Measurements from ENCODE around the gene CROT.

CROT gene

DNA sequence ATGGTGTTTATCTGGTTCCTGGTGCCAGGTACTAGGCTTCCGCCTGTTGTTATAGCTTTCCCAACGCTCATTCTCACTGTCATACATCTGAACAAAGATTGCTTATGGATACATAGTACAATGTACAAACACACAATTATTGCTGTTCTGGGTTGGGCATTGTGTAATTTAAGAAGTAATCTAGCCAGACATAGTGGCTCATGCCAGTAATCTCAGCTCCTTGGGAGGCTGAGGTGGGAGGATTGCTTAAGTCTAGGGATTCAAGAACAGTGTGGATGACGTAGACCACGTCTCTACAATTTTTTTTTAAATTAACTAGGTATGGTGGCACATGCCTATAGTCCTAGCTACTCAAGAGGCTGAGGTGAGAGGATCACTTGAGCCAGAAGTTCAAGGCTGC lies 9.3 kb upstream of the CROT start:
- peaks cover 5% of the 10 kb centered on the region for H3K4me1 Mint-ChIP-seq
- H3K27ac Mint-ChIP-seq: no peak overlapping the region
- peaks cover 57% of the 10 kb centered on the region for H3K36me3 Mint-ChIP-seq (ENCODE audit: low read depth)
- H3K4me3 Mint-ChIP-seq: no peak overlapping the region
- TF ChIP-seq, protein P1, sequence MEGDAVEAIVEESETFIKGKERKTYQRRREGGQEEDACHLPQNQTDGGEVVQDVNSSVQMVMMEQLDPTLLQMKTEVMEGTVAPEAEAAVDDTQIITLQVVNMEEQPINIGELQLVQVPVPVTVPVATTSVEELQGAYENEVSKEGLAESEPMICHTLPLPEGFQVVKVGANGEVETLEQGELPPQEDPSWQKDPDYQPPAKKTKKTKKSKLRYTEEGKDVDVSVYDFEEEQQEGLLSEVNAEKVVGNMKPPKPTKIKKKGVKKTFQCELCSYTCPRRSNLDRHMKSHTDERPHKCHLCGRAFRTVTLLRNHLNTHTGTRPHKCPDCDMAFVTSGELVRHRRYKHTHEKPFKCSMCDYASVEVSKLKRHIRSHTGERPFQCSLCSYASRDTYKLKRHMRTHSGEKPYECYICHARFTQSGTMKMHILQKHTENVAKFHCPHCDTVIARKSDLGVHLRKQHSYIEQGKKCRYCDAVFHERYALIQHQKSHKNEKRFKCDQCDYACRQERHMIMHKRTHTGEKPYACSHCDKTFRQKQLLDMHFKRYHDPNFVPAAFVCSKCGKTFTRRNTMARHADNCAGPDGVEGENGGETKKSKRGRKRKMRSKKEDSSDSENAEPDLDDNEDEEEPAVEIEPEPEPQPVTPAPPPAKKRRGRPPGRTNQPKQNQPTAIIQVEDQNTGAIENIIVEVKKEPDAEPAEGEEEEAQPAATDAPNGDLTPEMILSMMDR (IDR thresholded peaks at IDR 0.05; ENCODE audit: unreplicated experiment in 3 of 3): no peak
- peaks cover 18% of the 10 kb centered on the region for H3K9me3 Mint-ChIP-seq
- no peaks in the 10 kb centered on the region for H3K27me3 Mint-ChIP-seq (ENCODE audit: low read depth)

DNA sequence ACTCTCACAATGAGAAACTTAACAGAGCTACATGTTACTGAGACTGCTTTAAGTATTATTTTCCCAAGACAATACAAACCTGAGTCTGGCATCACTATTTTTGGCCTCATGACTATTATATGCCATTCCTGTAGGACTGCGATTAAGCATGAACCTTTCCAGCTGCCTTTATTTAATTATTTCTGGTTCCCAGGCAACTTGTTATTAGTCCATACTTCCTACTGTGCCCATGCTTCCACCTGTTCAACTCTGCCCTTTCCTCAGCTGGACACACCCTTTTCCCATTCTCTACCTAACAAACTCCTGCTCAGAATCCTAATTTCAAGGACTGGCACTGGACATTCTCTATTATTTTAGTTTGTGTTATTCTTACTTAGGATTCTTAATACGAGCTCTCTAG lies 8.1 kb upstream of the CROT start:
- peaks cover 9% of the 10 kb centered on the region for H3K9me3 Mint-ChIP-seq
- H3K4me1 Mint-ChIP-seq: peaks cover 5% of the 10 kb centered on the region
- TF ChIP-seq, protein P1 (IDR thresholded peaks at IDR 0.05; ENCODE audit: unreplicated experiment in 3 of 3): no peak

DNA sequence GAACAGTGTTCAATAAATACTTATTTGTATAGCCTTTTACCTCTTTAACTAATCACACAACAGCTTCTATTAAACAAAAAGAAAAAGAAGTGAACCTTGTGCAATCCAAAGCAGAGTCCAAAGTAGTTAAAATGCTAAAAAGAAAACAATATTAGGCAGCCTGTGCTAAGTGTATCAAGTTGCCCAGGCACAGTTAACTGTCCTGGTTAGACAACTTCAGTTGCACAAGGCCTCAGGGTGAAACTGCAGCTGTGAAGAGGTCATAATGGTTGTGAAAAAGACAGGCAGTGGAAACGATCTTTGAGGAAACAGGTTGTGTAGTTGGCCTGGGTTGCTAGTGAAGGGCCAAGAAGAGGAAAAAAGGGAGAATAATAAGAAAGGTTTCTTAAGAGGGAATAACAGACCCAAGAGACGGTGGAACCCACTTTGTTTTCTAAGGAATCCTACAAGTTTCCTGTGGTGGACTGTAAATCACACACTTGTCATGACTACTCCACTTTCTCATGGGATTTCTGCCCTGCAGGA lies 6.0 kb upstream of the CROT start:
- H3K9me3 Mint-ChIP-seq: peaks cover 4% of the 10 kb centered on the region
- H3K4me1 Mint-ChIP-seq: peaks cover 20% of the 10 kb centered on the region
- no peaks in the 10 kb centered on the region for H3K27me3 Mint-ChIP-seq (ENCODE audit: low read depth)
- H3K4me3 Mint-ChIP-seq: no peak overlapping the region
- TF ChIP-seq, protein P1 (IDR thresholded peaks at IDR 0.05; ENCODE audit: unreplicated experiment in 3 of 3): no peak
- peak overlapping the region in 1 of 3 experiments; percentile 76 for H3K27ac Mint-ChIP-seq
- H3K36me3 Mint-ChIP-seq (ENCODE audit: low read depth): peaks cover 42% of the 10 kb centered on the region

More for the DNA sequence above, 8.1 kb upstream of the CROT start:
- Mint-ChIP-seq H3K36me3 (ENCODE audit: low read depth) (peaks cover 51% of the 10 kb centered on the region), H3K4me3 (no peak overlapping the region), H3K27ac (no peak overlapping the region), H3K27me3 (ENCODE audit: low read depth) (no peaks in the 10 kb centered on the region)

DNA sequence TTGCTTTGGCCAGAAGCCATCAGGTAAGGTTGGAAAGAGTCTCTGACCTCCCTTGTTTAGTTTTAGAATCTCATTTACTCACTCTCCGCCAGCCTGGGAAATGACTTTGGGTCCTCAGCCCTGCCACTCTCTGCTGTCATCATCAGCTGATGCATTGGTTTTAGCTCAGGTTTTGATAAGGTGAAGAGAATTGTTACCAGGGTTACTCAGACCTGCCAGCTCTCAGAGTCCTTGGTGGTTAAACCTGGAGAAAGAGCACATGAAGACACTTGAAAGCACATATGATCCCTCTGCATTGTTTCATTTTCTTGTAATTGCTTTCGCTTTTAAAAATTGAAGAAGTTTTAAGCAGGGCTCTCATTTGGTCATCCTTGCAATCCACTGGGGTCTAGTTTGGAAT lies 4.0 kb upstream of the CROT start:
- TF ChIP-seq, protein P1 (IDR thresholded peaks at IDR 0.05; ENCODE audit: unreplicated experiment in 3 of 3): no peak
- Mint-ChIP-seq H3K9me3 (no peaks in the 10 kb centered on the region), H3K36me3 (ENCODE audit: low read depth) (peaks cover 25% of the 10 kb centered on the region), H3K27ac (no peak overlapping the region), H3K4me1 (peaks cover 32% of the 10 kb centered on the region), H3K4me3 (no peak overlapping the region), H3K27me3 (ENCODE audit: low read depth) (no peaks in the 10 kb centered on the region)

DNA sequence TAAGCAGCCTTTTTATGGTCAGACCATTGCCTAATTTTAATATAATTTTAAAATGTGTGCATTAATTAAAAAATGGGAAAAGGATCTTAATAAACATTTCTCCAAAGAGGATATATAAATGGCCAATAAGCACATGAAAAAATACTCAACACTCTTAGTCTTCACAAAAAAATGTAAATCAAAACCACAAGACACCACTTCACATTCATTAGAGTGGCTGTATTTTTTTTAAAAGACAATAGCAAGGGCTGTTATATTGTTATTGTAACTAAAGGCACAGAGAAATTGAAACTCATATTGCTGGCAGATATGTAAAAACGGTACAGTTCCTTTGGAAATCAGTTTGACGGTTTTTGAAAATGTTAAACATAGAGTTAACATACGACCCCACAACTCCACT lies 3.2 kb upstream of the CROT start:
- H3K4me3 Mint-ChIP-seq: peak overlapping the region in 1 of 3 experiments; percentile 9
- H3K4me1 Mint-ChIP-seq: peaks cover 32% of the 10 kb centered on the region
- TF ChIP-seq, protein P1 (IDR thresholded peaks at IDR 0.05; ENCODE audit: unreplicated experiment in 3 of 3): no peak
- H3K9me3 Mint-ChIP-seq: no peaks in the 10 kb centered on the region
- no peaks in the 10 kb centered on the region for H3K27me3 Mint-ChIP-seq (ENCODE audit: low read depth)
- peaks cover 24% of the 10 kb centered on the region for H3K36me3 Mint-ChIP-seq (ENCODE audit: low read depth)
- H3K27ac Mint-ChIP-seq: no peak overlapping the region

DNA sequence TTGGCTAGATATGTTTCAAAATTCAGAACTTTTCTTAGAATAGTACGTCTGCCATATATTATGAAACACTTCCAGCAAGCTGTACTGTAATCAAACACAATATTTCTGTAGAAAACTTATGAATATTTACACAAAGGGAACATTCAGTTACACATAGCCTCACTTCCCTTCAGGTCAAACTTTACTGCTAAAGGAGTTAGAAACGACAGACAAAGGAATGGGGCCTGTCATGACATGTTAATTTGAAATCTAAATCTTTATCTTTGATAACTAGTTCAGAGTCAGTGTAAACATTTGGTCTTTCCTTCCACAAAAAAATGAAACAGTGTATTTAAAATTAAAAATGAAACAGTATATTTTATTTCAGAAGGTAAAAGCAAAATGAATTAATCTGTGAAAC lies 1.0 kb upstream of the CROT start:
- no peaks in the 10 kb centered on the region for H3K9me3 Mint-ChIP-seq
- peaks cover 38% of the 10 kb centered on the region for H3K36me3 Mint-ChIP-seq (ENCODE audit: low read depth)
- H3K27me3 Mint-ChIP-seq (ENCODE audit: low read depth): no peaks in the 10 kb centered on the region
- peak overlapping the region; percentile 95 to 97 (median 96) for H3K4me3 Mint-ChIP-seq
- peaks cover 30% of the 10 kb centered on the region for H3K4me1 Mint-ChIP-seq
- H3K27ac Mint-ChIP-seq: peak overlapping the region; percentile 95 to 98 (median 97)
- TF ChIP-seq, protein P1 (IDR thresholded peaks at IDR 0.05; ENCODE audit: unreplicated experiment in 3 of 3): no peak

All from nephron (organoid).